Measurements from ENCODE around the gene REPS2.
"Not testable (repeated sequence)": the region's sequence is repeated elsewhere in the genome, so short reads cannot be mapped to it uniquely, and the experiment has no call there.

REPS2 gene

GRCh38 chrX:16964976-16965375 lies 18.5 kb downstream of the REPS2 start:
- DNase-seq, result not testable (repeated sequence)

GRCh38 chrX:16966752-16967448 lies 20.4 kb downstream of the REPS2 start:
- no peak for DNase-seq

- DNase-seq, result not testable (repeated sequence)
These were observed 22.3 kb downstream of the REPS2 start for GRCh38 chrX:16968753-16969152.

- DNase-seq, result peak; percentile 29
These were observed 24.5 kb downstream of the REPS2 start for GRCh38 chrX:16970977-16971376.

- no peak for DNase-seq
These were observed 25.2 kb downstream of the REPS2 start for GRCh38 chrX:16971694-16972093.

GRCh38 chrX:16975233-16975632 lies 28.8 kb downstream of the REPS2 start:
- DNase-seq, result no peak

GRCh38 chrX:16977771-16978170 lies 31.3 kb downstream of the REPS2 start:
- no peak for DNase-seq

GRCh38 chrX:16978193-16978984 lies 31.9 kb downstream of the REPS2 start:
- DNase-seq, result no peak

GRCh38 chrX:16979226-16979625 lies 32.8 kb downstream of the REPS2 start:
- no peak for DNase-seq

GRCh38 chrX:16981209-16981608 lies 34.8 kb downstream of the REPS2 start:
- DNase-seq, result no peak

- no peak for DNase-seq
These were observed 35.5 kb downstream of the REPS2 start for GRCh38 chrX:16981980-16982379.

GRCh38 chrX:16983051-16983450 lies 36.6 kb downstream of the REPS2 start:
- no peak for DNase-seq

- no peak for DNase-seq
These were observed 38.8 kb downstream of the REPS2 start for GRCh38 chrX:16985286-16985685.

- no peak for DNase-seq
These were observed 39.7 kb downstream of the REPS2 start for GRCh38 chrX:16986169-16986568.

- no peak for DNase-seq
These were observed 43.3 kb downstream of the REPS2 start for GRCh38 chrX:16989750-16990149.

GRCh38 chrX:16990839-16991238 lies 44.4 kb downstream of the REPS2 start:
- DNase-seq, result no peak

- DNase-seq, result no peak
These were observed 46.0 kb downstream of the REPS2 start for GRCh38 chrX:16992445-16992844.

GRCh38 chrX:16992951-16993350 lies 46.5 kb downstream of the REPS2 start:
- peak; percentile 39 for DNase-seq

GRCh38 chrX:16993791-16994318 lies 47.4 kb downstream of the REPS2 start:
- DNase-seq, result peak; percentile 36

- no peak for DNase-seq
These were observed 48.3 kb downstream of the REPS2 start for GRCh38 chrX:16994736-16995135.

- no peak for DNase-seq
These were observed 50.9 kb downstream of the REPS2 start for GRCh38 chrX:16997313-16997712.

- DNase-seq, result no peak
These were observed 52.8 kb downstream of the REPS2 start for GRCh38 chrX:16999275-16999674.

GRCh38 chrX:17000751-17001150 lies 54.3 kb downstream of the REPS2 start:
- no peak for DNase-seq

- peak; percentile 7 for DNase-seq
These were observed 59.4 kb downstream of the REPS2 start for GRCh38 chrX:17005712-17006368.
